GM18502 (cell line): ENCODE measurements around the gene EIF6.
"Not testable (repeated sequence)": the region's sequence is repeated elsewhere in the genome, so short reads cannot be mapped to it uniquely, and the experiment has no call there.

Experiments
- ATAC-seq: cut with Tn5 transposase; IDR thresholded peaks from one replicate; pipeline ENCODE4 v1.9.1; 2021; ENCODE audit warnings: mild to moderate bottlenecking; ENCODE audit not compliant: unreplicated experiment, poor library complexity

Gene EIF6

GRCh38 chr20:35284267-35284991 lies at the start of gene EIF6:
Gene EIF6 (minus strand): TSS chr20:35284772. CDS start chr20:35284487, 285 bp downstream.
- peak; percentile 82 for ATAC-seq

GRCh38 chr20:35333606-35334005 lies 49.0 kb upstream of the EIF6 start:
- no peak for ATAC-seq

- no peak for ATAC-seq
Observed at GRCh38 chr20:35332540-35333200, 48.1 kb upstream of the EIF6 start.

GRCh38 chr20:35329435-35330139 lies 45.0 kb upstream of the EIF6 start:
- no peak for ATAC-seq

GRCh38 chr20:35328689-35329088 lies 44.1 kb upstream of the EIF6 start:
- no peak for ATAC-seq

- ATAC-seq = no peak
Observed at GRCh38 chr20:35328095-35328685, 43.6 kb upstream of the EIF6 start.

GRCh38 chr20:35327074-35327976 lies 42.8 kb upstream of the EIF6 start:
- no peak for ATAC-seq

GRCh38 chr20:35326740-35327073 lies 42.1 kb upstream of the EIF6 start:
- ATAC-seq = no peak

GRCh38 chr20:35326021-35326739 lies 41.6 kb upstream of the EIF6 start:
- no peak for ATAC-seq

- no peak for ATAC-seq
Observed at GRCh38 chr20:35325401-35325800, 40.8 kb upstream of the EIF6 start.

- no peak for ATAC-seq
Observed at GRCh38 chr20:35320396-35321126, 36.0 kb upstream of the EIF6 start.

- ATAC-seq = no peak
Observed at GRCh38 chr20:35319871-35320197, 35.3 kb upstream of the EIF6 start.

GRCh38 chr20:35319192-35319870 lies 34.8 kb upstream of the EIF6 start:
- ATAC-seq = no peak

- ATAC-seq = no peak
Observed at GRCh38 chr20:35318502-35319157, 34.1 kb upstream of the EIF6 start.

GRCh38 chr20:35317416-35318210 lies 33.0 kb upstream of the EIF6 start:
- ATAC-seq = no peak

- ATAC-seq = no peak
Observed at GRCh38 chr20:35316086-35316485, 31.5 kb upstream of the EIF6 start.

- not testable (repeated sequence) for ATAC-seq
Observed at GRCh38 chr20:35315632-35316020, 31.1 kb upstream of the EIF6 start.
